C4-2B (cell line): ENCODE results near the gene LMLN.
"Not testable (repeated sequence)": the region's sequence is repeated elsewhere in the genome, so short reads cannot be mapped to it uniquely, and the experiment has no call there.

Experiments used
- CTCF ChIP-seq: fragments of 450-650 bp; conservative IDR thresholded peaks from 2 replicates; pipeline ENCODE4 v1.5.1; 2017; ENCODE audit warnings: mild to moderate bottlenecking
- ZFX ChIP-seq: fragments of 450-650 bp; IDR thresholded peaks from 2 replicates; pipeline ENCODE4 v1.6.1; 2017

DNA sequence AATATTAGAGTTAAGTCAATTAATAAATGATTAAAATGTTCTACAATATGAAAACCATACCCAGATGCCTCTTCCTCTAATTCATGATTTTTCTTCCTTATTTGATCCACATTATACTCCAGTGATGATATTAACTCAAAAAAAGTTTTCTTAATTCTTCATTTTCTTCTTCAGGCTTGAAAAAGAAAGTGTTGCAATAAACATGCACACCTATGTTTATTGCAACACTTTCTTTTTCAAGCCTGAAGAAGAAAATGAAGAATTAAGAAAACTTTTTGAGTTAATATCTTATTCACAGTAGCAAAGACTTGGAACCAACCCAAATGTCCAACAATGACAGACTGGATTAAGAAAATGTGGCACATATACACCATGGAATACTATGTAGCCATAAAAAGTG, 93.4 kb downstream of the LMLN start:
- TF ChIP-seq CTCF, ZFX: not testable (repeated sequence)
